Measurements from ENCODE around the gene GPC6. TPM values are rescaled to one million over a fixed set of nuclear protein-coding genes. Genes with fewer than 3 reads are reported as not detected.
"Not testable (repeated sequence)": the region's sequence is repeated elsewhere in the genome, so short reads cannot be mapped to it uniquely, and the experiment has no call there.

The GPC6 gene
- total and polyA plus RNA-seq, 2 experiments from 2014 or later = 14.4 to 20.8 TPM

DNA sequence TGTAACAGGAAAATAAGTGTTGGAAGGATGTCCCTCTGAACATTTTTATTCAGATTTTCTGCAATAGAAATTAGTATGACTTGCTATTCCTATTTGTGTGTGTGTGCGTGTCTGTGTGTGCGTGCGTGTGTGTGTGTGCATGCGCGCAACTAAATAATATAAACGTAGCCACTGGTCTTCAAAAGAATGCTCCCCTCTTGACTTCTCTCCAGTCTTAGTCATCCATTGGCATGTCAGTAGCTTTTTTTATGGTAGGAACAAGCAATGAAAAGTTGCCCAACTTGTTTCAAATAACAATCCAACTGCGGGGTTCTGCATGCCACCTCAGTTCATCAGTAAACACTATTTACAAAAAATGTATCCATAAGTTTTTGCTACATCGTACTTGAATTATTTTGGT lies 249.6 kb downstream of the GPC6 start:
- Histone ChIP-seq H3K79me2 (ENCODE audit: insufficient read depth) (no peaks in the 10 kb centered on the region), H2AFZ (no peak overlapping the region), H3K9me3 (ENCODE audit: low read depth) (no peaks in the 10 kb centered on the region), H3K27me3 (replicated peaks; ENCODE audit: insufficient read depth) (no peaks in the 10 kb centered on the region), H4K20me1 (ENCODE audit: insufficient read depth) (no peaks in the 10 kb centered on the region), H3K9ac (no peak overlapping the region), H3K9me2 (ENCODE audit: insufficient read depth) (no peaks in the 10 kb centered on the region), H3F3A (ENCODE audit: insufficient read depth) (no peaks in the 10 kb centered on the region), H3K4me1 (ENCODE audit: insufficient read depth) (peaks cover 18% of the 10 kb centered on the region), H3K27ac (no peak overlapping the region), H3K36me3 (ENCODE audit: low read depth) (no peaks in the 10 kb centered on the region), H3K4me3 (no peak overlapping the region), H3K4me2 (ENCODE audit: unreplicated experiment) (peak overlapping the region; percentile 18)
- TF ChIP-seq EZH2 (IDR thresholded peaks at IDR 0.05; ENCODE audit: insufficient read depth, poor library complexity, severe bottlenecking) = no peak
- no peak for TF ChIP-seq EZH2phosphoT487 (IDR thresholded peaks at IDR 0.05; ENCODE audit: insufficient read depth, low read depth)
- DNase-seq = peak; percentile 72
- 60 to 61% methylated on average over 8 of the region's 8 CpGs for WGBS, 2 experiments (ENCODE audit: low coverage in 1 of 2, low lambda C conversion rate in 2 of 2, missing lambda C conversion rate in 2 of 2)
- in situ Hi-C loops (cut with MboI) = no loop called here

DNA sequence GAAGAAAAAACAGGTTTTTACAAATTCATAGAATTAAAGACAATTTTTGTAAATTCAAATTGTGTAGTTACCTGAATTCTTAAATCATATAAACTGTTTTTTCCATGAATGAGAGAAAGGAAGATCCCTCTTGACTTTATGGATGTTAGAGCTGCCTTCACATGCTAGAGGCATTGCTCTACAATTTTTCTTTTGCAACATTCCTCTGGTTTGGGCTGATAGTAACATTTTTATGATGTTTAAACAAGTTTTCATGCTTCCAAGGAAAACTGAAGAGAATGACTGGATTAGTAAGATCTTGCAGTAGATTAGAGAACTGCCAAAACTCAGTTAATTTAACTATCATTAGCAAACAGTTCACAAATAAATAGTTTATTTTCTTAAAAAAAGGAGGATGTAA lies 250.6 kb downstream of the GPC6 start:
- H3K9me3 ChIP-seq (ENCODE audit: low read depth) = no peaks in the 10 kb centered on the region
- H3K27ac ChIP-seq = no peak overlapping the region
- no peaks in the 10 kb centered on the region for H3K27me3 ChIP-seq (replicated peaks; ENCODE audit: insufficient read depth)
- H2AFZ ChIP-seq = no peak overlapping the region
- no peaks in the 10 kb centered on the region for H3K79me2 ChIP-seq (ENCODE audit: insufficient read depth)
- H3K4me1 ChIP-seq (ENCODE audit: insufficient read depth) = peaks cover 18% of the 10 kb centered on the region
- H3K9me2 ChIP-seq (ENCODE audit: insufficient read depth) = no peaks in the 10 kb centered on the region
- in situ Hi-C loops (cut with MboI) = no loop called here
- DNase-seq = peak; percentile 26
- H3K4me3 ChIP-seq = no peak overlapping the region
- no peak overlapping the region for H3K4me2 ChIP-seq (ENCODE audit: unreplicated experiment)
- no peaks in the 10 kb centered on the region for H4K20me1 ChIP-seq (ENCODE audit: insufficient read depth)
- H3K9ac ChIP-seq = no peak overlapping the region
- H3K36me3 ChIP-seq (ENCODE audit: low read depth) = no peaks in the 10 kb centered on the region
- H3F3A ChIP-seq (ENCODE audit: insufficient read depth) = no peaks in the 10 kb centered on the region
- TF ChIP-seq EZH2phosphoT487 (IDR thresholded peaks at IDR 0.05; ENCODE audit: insufficient read depth, low read depth) (no peak), EZH2 (IDR thresholded peaks at IDR 0.05; ENCODE audit: insufficient read depth, poor library complexity, severe bottlenecking) (no peak)

DNA sequence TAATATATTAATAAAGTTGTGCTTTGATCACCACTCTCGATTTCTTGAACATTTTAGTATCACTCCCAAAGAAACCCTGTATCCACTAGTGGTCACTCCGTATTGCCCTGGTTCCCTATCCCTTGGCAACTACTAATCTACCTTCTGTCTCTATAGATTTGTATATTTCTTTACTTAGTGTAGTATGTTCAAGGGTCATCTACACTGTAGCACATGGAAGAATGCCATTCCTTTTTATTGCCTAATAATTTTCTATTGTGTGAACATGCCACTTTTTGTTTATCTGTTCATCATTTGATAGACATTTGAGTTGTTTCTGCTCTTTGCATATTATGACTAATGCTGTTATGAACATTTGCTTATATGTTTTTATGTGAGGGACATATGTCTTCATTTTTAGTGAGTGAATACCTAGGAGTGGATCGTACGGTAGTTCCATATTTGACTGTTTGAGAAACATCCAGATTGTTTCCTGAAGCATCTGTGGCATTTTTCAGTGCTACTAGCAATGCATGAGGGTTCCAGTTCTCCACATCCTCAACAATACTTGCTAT lies 254.0 kb downstream of the GPC6 start:
- Histone ChIP-seq H3F3A (ENCODE audit: insufficient read depth) (no peaks in the 10 kb centered on the region), H3K9me2 (ENCODE audit: insufficient read depth) (no peaks in the 10 kb centered on the region), H3K4me1 (ENCODE audit: insufficient read depth) (peaks cover 18% of the 10 kb centered on the region), H3K27ac (no peak overlapping the region), H3K36me3 (ENCODE audit: low read depth) (no peaks in the 10 kb centered on the region), H3K9me3 (ENCODE audit: low read depth) (no peaks in the 10 kb centered on the region), H2AFZ (no peak overlapping the region), H3K79me2 (ENCODE audit: insufficient read depth) (no peaks in the 10 kb centered on the region), H3K4me2 (ENCODE audit: unreplicated experiment) (no peak overlapping the region), H4K20me1 (ENCODE audit: insufficient read depth) (no peaks in the 10 kb centered on the region), H3K9ac (no peak overlapping the region), H3K27me3 (replicated peaks; ENCODE audit: insufficient read depth) (no peaks in the 10 kb centered on the region), H3K4me3 (no peak overlapping the region)
- TF ChIP-seq EZH2phosphoT487 (IDR thresholded peaks at IDR 0.05; ENCODE audit: insufficient read depth, low read depth) (no peak), EZH2 (IDR thresholded peaks at IDR 0.05; ENCODE audit: insufficient read depth, poor library complexity, severe bottlenecking) (no peak)
- 67 to 73% methylated on average over 4 of the region's 4 CpGs for WGBS, 2 experiments (ENCODE audit: low coverage in 1 of 2, low lambda C conversion rate in 2 of 2, missing lambda C conversion rate in 2 of 2)
- in situ Hi-C loops (cut with MboI) = no loop called here
- no peak for DNase-seq

DNA sequence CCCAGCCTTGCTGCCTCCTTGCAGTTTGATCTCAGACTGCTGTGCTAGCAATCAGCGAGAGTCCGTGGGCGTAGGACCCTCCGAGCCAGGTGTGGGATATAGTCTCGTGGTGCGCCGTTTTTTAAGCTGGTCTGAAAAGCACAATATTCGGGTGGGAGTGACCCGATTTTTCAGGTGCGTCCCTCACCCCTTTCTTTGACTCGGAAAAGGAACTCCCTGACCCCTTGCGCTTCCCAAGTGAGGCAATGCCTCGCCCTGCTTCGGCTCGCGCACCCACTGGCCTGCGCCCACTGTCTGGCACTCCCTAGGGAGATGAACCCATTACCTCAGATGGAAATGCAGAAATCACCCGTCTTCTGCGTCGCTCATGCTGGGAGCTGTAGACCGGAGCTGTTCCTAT lies 269.5 kb downstream of the GPC6 start:
- H3K9me2 ChIP-seq (ENCODE audit: insufficient read depth); H3K9me3 ChIP-seq (ENCODE audit: low read depth); H3K27me3 ChIP-seq (replicated peaks; ENCODE audit: insufficient read depth); H3K9ac ChIP-seq; H3K36me3 ChIP-seq (ENCODE audit: low read depth); in situ Hi-C loops (cut with MboI); H3K27ac ChIP-seq; H2AFZ ChIP-seq; H3F3A ChIP-seq (ENCODE audit: insufficient read depth); H3K4me2 ChIP-seq (ENCODE audit: unreplicated experiment); DNase-seq; H4K20me1 ChIP-seq (ENCODE audit: insufficient read depth); H3K79me2 ChIP-seq (ENCODE audit: insufficient read depth); H3K4me3 ChIP-seq: not testable (repeated sequence)
- 76 to 84% methylated on average over 16 to 21 of the region's 21 CpGs for WGBS, 2 experiments (ENCODE audit: low coverage in 1 of 2, low lambda C conversion rate in 2 of 2, missing lambda C conversion rate in 2 of 2)
- H3K4me1 ChIP-seq (ENCODE audit: insufficient read depth) = peaks cover 18% of the 10 kb centered on the region; the same call in 1 of the 2 replicates

Data from GM23248 (cell line).